Stimulated activated CD8-positive, alpha-beta memory T cell treated with anti-CD3 and anti-CD28 coated beads, Interleukin-15, amount 100 ng/mL, for 4 hours (primary cell): ENCODE results near the gene SLC35F3.
"Not testable (repeated sequence)": the region's sequence is repeated elsewhere in the genome, so short reads cannot be mapped to it uniquely, and the experiment has no call there.

Experiments
- DNase-seq, 2 donors: peaks; one replicate each; pipeline ENCODE4 v3.0.0-alpha.2; 2020; ENCODE audit warnings: low read depth in 2 of 2

The SLC35F3 gene

DNA sequence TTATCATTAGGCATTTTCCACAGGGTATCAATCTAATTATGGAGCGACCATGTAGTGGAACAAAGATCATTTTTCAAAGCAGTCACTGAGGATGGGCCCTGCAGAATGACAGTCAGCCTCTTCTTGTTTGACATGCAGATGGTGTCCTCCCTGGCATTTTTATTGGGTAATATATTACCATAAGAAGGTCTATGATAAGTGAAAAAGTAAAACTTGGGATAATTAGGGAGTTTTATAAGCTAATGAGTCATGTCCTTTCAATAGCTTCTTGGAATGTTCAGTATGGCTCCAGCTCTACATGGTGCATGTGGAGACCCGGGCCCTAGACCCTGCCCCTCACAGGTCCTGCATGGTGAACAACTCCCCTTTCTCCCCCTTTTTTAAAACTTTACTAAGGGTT, 236.5 kb downstream of the SLC35F3 start:
- DNase-seq = no peak

DNA sequence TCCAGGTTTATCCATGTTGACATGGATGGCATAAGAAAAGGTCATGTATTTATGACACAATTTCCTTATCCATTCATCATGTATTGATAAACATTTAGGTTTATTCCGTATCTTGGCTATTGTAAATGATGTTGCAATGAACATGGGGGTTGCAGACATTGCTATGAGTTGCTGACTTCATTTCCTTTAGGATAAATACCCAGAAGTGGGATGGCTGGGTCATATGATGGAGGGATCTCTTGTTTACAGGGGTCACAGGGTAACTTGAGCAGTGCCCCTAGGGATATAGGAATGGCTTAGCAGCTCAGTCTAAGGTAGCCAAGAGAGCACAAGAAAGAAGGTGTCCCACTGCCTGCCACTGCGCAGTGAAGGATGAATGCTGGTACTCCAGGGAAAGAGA, 239.2 kb downstream of the SLC35F3 start:
- DNase-seq = no peak

DNA sequence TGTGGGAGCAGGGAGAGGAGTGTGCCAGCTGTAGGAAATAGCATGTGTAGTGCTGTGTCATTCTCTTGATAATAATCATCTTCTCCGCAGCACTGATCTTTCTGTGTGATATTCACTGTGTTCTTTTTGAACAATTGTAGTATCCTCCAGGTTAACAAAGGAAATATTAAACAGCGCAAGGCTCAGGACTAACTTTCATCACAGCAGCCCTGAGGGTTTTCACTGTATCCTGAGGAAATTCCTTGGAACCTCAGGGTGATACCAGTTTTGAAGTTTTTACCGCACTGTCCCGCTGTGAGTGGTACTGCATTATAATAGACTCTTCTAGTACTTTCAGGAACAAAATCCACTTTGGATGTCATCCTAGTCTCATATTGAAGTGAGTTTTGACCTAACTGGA, 240.4 kb downstream of the SLC35F3 start:
- no peak for DNase-seq

DNA sequence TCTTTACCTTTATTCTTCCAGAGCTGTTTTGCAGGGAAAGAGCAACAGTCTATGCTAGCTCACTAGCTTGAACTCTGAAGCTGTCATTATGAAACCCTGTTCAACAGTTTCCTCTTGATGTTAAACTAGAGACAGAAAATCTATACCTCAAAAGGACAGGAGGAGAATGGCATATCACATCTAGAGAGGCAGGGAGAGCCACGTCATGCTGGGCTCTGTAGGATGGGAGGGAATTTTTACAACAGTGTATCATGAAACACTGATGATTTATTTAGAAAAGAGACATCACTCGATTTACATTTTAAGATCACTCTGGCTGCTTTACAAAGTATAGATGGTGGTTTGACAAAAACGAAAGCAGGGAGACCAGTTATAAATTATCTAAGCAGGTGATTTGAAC, 243.9 kb downstream of the SLC35F3 start:
- DNase-seq = no peak

DNA sequence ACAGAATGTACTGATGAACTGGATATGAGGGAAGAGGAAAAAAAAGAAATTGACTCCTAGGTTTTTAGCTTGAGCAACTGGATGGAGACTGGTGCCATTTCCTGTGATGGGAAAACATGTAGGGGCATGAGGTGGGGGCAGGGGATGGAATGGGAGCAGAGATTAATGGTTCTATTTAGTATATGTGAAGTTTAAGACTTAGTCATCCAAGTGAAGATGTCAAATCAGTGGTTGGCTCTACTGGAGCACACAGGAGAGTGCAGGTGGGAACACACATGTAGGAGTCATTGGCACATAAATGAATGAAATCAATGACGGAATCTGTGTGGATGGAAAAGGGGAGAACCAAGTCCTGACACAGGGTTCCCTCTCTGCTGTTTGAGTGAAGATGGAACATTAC, 244.3 kb downstream of the SLC35F3 start:
- DNase-seq = no peak

DNA sequence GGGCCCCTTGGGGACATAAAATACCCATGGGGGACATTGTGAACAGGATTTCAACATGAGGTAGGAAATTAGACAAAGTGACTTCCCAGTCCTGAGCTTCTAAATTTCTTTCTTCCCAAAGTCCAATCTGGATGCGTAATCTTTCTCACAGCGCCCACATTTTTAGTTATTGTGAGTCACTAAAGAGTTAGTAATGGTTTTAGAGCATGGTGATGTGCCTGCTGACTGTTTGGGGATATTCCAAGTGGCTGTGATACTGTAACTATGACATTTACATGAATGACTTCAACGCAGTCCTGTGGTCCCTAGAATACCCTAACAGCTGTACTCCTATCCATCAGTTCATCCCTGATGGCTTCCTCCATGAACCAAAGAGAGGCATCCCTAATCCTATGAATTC, 244.7 kb downstream of the SLC35F3 start:
- no peak for DNase-seq

DNA sequence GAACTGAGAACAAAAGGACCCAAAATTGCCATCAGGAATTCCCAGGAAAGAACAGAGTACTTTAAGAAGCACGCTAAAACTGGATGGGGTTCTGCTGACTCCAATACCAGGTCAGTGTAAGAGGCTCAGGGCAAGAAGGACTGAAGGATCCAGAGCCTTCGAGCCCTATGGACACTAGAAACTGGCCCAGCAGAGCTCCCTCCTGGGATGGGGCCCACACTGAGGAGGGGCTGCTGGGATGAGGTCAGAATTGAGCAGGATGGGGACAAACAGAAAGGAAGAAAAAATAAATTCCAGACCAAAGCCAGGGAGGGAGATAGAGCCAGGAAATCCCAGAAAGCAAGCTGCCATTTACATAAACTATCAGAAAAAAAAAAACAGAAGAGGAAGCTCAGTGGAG, 246.4 kb downstream of the SLC35F3 start:
- no peak for DNase-seq

DNA sequence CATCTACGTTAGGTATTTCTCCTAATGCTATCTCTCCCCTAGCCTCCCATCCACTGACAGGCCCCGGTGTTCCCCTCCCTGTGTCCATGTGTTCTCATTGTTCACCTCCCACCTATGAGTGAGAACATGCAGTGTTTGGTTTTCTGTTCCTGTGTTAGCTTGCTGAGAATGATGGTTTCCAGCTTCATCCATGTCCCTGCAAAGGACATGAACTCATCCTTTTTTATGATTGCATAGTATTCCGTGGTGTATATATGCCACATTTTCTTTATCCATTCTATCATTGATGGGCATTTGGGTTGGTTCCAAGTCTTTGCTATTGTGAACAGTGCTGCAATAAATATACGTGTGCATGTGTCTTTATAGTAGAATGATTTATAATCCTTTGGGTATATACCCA, 247.9 kb downstream of the SLC35F3 start:
- DNase-seq = not testable (repeated sequence)

DNA sequence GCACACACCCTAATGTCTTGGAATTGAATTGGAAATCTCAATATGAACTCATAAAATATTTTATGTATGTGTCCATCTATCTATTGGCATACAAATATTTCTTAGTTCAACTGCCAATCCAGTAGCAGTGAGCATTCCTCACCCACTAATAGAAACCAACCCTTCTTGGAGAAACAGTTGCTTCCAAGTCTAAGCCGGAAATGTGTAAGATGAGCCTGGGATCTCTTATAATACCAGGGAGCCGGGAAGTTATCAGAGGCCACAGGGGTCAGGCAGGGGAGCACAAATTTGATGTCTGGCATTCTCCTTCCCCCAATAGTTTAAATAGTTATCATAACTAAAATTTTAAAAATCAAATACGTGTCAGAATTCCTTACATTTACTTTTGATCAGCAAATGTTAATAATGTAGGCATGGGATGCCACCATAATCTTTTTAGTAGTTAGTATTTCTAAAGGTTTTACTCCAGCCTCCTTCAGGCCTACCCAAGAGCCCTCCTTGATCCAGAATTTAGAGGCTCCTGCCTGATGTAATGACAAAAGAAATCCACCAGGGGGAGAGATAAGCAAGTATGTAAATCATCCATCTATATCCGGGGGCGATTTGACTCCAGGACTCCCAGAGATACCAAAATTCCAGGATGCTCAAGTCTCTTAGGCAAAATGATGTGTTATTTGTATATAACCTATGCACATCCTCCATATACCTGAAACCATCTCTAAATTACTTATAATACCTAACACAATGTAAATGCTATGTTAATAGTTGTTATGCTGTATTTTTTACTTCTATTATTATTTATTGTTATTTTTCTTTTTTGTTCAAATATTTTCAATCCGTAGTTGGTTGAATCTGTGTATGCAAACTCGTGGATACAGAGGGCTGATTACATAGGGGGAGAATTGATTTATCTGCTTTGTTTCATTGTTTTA, 250.1 kb downstream of the SLC35F3 start:
- no peak for DNase-seq

DNA sequence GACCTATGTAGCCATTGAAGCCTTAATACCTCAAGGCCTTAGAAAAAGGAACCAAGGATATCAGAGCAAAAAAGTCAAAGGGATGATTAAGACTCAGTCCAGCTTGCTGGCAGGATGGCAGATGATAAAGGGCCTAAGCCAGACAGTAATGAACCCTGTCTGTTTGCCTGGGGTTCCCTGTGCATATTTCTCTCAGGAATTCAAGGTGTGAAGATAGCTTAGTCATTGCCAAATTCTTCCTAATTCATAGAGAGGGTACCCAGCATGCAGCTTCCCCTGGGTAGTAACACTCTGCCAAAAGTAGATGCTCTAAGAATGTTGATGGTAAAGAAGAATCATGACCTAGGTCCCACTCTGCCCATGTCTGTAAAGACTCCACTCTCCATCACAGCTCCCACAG, 258.2 kb downstream of the SLC35F3 start:
- no peak for DNase-seq

DNA sequence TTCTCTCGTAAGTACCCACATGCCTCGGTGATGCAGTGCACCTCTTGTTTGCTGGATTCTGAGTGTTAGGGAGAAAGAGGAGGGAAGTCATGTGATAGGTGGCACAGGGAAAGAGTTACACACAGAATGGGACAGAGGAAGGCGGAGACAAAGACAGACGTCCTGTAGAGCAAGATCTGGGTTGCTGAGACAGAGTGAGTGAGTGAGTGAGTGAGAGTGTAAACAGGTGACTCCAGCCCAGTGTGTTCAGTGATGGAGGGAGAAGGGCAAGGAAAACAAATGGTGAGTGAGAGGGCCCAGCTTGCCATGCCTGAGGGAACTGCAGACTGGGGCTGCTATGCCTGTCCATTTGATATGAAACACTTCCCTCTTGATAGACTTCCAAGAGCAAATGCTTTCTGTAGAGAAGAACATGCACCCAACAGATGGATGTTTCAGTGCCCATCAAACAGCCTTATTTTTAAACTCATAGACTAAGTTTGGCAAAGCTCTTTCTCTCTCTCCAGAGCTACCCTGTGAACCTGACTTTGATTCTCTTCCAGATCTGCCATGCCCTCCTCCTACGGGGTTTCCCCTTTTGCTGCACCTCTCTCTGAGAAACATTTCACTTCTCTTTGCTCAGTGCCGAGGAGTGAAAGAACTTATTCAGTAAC, 258.9 kb downstream of the SLC35F3 start:
- no peak for DNase-seq

DNA sequence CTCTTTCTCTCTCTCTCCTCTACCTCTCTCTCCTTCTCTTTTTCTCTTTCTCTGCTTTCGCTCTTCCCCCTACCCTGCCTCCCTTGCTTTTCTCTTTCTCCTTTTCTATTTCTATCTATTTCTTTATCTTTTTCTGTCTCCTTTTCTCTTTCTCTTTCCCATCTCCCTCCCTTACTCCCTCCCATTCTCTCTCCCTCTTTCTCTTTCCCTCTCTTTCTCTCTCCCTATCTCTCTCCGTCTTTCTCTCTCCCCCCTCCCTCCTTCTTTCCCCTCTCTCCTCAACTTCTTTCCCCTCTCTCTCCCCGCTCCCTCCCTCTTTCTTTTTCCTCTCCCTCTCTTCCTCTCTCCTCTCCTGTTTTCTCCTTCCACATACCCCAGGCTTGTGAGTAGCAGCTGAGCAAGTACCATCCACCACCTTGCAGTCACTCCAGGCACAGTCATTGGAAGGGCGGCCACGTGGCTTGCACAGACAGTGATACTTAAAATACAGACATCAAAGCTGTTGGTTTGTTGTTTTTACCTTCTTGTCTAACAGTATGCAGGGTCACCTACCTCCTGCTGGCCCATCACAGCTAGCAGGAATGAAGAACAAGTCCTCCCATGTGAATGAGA, 259.7 kb downstream of the SLC35F3 start:
- DNase-seq = no peak

DNA sequence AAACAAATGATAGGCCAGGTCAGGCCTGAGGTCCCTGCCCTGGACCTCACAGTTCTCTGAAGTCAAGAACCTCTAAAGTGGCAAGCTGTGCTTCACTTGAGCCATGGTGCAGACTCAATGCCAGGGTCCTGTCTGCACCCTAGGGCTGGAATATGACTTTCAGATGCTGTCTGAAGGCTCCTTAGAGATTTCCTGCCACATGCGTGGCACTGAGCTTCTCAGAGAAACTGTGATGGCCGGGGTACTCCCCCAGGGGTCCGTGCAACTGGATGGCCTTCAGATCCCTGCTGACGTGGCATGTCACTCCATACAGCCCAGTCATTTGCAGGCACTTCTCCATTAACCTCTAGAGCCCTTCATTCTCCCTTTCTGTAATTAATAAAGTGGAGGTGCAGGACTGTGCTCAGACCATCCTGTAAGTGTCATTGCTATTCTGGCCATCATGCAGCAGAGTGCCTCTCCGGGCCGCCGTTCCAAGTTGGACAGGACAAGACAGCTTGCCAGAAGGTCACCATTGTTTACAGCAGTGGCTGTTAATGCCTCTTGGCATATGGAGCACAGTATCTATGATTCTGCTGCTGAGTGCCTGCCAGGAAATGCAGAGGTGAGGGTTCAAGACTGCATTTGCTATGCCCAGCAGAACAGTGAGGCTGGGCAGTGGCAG, 263.7 kb downstream of the SLC35F3 start:
- DNase-seq = no peak

DNA sequence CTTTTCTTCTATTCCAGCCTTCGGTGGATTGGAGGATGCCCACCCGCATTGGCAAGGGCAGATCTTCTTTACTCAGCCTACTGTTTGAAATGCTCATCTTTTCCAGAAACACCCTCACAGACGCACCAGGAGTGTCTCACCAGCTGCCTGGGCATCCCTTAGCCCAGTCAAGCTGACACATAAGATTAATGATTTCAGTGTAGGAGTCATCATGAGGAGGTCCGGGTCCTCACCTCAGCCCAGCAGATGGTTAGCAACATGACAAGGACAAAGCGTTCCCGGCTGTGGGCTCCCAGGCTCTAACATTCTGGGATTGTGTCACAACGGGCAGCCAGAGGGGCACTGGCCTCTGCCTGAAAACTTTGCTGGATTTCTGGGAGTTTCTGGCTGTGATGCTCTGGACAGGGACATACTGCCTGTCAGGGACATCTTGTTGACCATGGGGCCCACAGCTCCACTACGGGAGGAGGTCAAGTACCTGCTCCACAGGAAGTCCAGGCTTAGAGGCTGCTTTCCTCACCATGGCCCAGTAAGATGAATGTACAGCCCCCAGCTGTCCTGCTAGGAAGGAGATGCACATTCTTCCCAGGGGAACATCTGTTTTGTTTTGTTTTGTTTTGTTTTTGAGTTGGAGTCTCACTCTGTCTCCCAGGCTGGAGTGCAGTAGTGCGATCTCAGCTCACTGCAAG, 264.8 kb downstream of the SLC35F3 start:
- DNase-seq = no peak

DNA sequence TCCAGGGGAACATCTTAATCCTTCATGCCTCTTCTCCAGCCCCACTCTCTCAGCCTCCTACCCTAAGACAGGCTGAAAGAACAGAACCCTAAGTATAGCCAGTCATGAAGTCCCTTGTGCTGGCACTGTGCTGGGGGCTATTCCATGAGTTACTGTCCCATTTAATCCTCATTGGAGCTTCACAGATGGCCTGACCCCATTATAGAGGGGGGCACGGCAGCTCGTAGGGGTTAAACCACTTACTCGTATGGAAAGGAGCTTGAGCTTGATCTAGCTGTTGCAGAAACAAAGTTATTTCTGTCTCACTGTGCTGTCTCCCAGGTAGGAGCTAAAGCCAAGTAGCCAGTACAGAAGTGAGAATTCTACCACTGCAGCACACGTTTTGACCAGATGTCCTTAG, 265.6 kb downstream of the SLC35F3 start:
- no peak for DNase-seq

DNA sequence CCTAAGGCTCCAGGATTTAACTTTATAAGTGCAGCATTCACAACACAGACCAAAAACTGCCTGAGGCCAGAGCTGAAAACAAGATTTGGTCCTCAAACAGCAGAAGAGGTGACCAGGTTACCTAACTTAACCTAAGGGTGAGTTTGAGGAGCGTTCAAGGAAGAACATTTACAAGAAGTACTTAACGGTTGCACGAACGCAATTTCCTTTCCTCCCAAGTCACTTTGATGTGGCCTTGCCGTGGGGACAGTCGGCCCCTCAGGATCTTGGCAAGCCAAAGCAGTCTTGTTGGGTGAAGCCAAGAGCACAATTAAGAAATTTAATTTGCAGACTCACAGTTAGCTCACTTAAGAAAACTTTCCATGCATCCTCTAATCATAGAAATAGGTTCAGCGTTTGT, 266.1 kb downstream of the SLC35F3 start:
- DNase-seq = no peak

DNA sequence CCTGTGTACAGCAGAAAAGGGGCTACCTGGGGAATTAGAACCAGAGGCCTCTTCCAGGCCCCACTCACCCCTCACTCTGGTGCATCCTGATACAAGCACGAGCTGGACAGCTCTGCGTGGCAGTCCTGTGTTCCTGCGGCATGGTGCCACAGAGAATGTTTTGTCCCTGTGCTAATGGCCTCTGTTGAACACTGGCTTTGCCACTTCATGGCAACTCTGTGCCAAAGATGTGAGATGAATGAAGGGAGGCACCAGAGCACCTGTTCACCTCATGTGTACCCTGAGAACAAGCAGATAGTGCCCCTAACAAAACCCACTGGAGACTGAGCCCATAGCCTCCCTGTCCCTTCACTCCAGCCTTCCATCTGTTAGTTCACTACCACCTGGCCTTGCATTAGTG, 269.5 kb downstream of the SLC35F3 start:
- DNase-seq = no peak

DNA sequence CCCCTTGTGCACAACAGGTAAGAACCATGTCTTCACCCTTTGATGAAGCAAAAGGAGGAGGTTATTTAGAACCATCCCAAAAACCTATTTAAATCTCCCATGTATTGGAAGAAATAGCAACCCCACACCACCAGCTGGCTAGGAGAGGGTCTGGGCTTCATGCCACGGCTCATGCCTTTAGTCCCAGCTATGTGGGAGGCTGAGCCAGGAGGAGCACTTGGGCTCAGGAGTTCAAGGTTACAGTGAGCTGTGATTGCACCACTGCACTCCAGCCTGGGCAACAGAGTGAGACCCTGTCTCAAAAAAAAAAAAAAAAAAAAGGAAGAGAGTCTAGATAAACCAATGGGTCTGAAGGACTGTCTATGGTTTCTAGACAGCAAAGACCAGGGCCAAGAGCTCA, 270.9 kb downstream of the SLC35F3 start:
- no peak for DNase-seq

DNA sequence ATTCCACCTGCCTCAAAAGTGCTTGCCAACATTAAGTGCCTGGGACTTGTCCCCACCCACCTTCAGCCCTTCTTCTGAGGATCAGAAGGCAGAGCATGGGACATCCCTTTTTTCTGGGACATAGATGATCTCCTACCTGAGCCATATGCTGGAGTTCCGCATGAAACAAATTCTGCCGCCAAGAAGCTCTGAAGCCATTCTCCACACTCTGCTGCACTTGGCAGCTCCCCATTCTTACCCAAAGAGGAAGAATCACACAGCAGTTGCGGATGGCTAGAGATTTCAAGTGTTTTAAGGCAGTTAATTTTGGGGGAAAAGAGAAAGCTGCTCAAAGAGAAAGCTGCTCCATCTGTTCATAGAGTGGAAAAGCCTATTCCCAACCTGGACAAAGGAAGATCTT, 271.5 kb downstream of the SLC35F3 start:
- DNase-seq = no peak

DNA sequence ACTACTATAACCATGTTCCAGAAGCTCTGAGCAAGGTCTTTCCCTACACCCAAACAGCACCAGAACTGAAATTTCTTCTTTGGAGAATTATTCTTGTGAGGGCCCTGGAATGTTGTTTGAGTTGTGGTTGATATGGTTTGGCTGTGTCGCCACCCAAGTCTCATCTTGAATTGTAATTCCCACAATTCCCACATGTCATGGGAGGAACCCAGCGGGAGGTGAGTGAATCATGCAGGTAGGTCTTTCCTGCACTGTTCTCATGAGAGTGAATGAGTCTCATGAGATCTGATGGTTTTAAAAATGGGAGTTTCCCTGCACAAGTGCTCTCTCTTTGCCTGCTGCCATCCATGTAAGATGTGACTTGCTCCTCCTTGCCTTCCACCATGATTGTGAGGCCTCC, 272.4 kb downstream of the SLC35F3 start:
- not testable (repeated sequence) for DNase-seq

DNA sequence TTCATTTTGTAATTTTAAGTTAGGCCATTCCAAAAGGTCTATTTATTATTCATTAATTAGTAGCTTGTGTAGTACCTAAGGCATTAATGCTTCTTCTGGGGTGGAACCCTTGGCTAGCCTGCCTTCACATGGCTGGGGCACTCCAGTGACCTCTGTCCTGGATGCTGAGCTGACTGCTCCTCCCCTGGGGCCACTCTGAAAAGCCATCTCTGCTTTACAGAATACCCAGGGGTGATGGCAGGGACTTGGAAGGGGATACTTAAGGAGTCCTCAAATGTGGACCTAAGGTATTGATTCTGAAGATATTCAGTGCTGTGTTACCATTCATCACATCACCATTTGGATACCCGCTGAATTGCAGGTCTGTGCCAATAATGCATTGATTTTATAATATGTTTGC, 281.0 kb downstream of the SLC35F3 start:
- DNase-seq = no peak
